Measurements from ENCODE around the gene CES3.

CES3 gene

DNA sequence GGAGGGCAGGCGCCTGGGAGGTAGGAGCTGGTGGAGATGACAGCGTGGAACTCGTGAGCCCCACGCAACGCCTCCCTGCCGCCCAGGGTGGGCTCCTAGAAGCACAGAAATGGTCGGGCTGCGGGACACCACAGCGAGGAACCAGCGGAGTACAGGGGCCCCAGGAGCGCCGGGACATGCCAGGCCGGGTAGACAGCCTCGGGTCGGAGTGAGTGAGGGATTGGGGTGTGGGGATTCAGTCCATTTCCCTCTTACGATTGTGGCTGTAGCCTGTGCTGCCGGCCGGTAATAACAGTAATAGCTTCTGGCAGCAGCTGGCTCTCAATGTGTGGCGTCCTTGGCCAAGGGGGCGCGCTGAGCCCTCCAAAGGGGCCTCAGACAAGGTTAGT is 12.2 kb upstream of the CES3 start:
- TF ChIP-seq, protein P1, sequence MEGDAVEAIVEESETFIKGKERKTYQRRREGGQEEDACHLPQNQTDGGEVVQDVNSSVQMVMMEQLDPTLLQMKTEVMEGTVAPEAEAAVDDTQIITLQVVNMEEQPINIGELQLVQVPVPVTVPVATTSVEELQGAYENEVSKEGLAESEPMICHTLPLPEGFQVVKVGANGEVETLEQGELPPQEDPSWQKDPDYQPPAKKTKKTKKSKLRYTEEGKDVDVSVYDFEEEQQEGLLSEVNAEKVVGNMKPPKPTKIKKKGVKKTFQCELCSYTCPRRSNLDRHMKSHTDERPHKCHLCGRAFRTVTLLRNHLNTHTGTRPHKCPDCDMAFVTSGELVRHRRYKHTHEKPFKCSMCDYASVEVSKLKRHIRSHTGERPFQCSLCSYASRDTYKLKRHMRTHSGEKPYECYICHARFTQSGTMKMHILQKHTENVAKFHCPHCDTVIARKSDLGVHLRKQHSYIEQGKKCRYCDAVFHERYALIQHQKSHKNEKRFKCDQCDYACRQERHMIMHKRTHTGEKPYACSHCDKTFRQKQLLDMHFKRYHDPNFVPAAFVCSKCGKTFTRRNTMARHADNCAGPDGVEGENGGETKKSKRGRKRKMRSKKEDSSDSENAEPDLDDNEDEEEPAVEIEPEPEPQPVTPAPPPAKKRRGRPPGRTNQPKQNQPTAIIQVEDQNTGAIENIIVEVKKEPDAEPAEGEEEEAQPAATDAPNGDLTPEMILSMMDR (IDR thresholded peaks at IDR 0.05; ENCODE audit: extremely low read depth, insufficient read depth, missing control alignments), result no peak
- in situ Hi-C loops (cut with MboI; ENCODE audit: low pct_unique_long_range_greater_than_20kb, low sequenced_read_pairs, unreplicated experiment), result no loop called here

DNA sequence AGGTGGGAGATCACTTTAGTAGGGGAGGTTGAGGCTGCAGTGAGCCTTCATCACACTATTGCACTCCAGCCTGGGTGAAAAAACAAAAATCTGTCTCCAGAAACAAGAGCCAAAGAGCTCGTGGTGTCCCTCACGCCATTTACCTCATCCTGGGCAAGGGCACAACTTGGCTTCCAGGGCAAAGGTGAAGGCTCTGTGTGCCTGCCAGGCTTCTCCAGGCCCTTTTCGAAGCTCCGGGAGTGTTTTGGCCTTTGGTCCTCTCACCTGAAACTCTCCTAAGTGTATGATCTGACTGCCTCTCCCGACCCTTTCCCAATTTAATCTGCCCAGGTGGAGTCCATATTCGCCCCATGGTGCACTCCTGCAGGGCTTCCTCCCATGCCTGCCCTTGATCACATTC is 11.6 kb upstream of the CES3 start:
- TF ChIP-seq, protein P1 (IDR thresholded peaks at IDR 0.05; ENCODE audit: extremely low read depth, insufficient read depth, missing control alignments), result no peak
- in situ Hi-C loops (cut with MboI; ENCODE audit: low pct_unique_long_range_greater_than_20kb, low sequenced_read_pairs, unreplicated experiment), result no loop called here
- no peak for DNase-seq (ENCODE audit: low spot score)

More for the DNA sequence above, 12.2 kb upstream of the CES3 start:
- DNase-seq (ENCODE audit: low spot score), result no peak

DNA sequence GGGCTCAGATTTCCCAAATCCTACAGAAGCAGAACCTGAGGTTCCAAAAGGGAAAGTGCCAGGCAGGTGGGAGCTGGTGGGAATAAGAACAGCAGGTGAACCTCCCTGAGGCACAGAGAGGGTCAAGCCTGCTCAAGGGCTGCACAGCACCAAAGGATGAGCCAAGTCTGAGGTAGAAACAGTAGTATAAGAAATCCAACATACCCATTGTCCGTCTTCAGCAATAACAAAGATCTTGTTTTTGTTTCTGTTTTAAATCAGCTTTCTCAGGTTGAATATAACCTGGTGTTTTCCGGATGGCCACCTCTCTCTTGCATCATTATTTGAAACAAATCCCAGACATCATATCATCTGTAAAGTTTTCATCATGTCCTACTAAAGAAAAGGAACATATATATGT is 10.6 kb upstream of the CES3 start:
- in situ Hi-C loops (cut with MboI; ENCODE audit: low pct_unique_long_range_greater_than_20kb, low sequenced_read_pairs, unreplicated experiment), result no loop called here
- peak; percentile 65 for DNase-seq (ENCODE audit: low spot score)
- TF ChIP-seq, protein P1 (IDR thresholded peaks at IDR 0.05; ENCODE audit: extremely low read depth, insufficient read depth, missing control alignments), result no peak

DNA sequence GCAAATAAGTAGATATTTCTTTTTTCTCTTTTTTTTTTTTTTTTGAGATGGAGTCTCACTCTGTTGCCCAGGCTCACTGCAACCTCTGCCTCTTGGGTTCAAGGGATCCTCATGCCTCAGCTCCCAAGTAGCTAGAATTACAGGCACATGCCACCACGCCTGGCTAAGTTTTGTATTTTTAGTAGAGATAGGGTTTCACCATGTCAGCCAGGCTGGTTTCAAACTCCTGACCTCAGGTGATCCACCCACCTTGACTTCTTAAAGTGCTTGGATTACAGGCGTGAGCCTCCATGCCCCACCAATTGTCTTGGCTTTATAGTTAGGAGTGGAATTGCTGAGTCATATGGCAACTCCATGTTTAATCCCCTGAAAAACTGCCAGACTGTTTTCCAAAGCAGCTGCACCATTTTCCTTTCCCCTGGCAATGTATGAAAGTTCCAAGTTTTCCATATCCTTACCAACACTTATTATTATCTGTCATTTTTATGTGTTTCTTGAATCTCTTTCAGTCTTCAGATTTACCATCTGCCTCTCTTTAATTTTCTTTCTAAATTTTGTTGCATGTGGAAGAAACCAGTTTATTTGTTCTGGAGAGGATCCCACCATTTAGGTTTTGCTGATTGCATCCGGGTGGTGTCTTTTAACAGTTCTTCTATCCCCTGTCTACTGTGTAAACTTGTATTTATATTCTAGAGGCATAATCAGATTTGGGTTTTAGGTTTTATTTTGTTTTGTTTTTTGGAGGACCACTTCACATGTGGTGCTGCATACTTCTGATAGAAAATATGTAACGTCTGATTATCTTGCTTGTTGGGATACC is 9.9 kb upstream of the CES3 start:
- no peak for DNase-seq (ENCODE audit: low spot score)
- in situ Hi-C loops (cut with MboI; ENCODE audit: low pct_unique_long_range_greater_than_20kb, low sequenced_read_pairs, unreplicated experiment), result no loop called here
- TF ChIP-seq, protein P1 (IDR thresholded peaks at IDR 0.05; ENCODE audit: extremely low read depth, insufficient read depth, missing control alignments), result no peak

DNA sequence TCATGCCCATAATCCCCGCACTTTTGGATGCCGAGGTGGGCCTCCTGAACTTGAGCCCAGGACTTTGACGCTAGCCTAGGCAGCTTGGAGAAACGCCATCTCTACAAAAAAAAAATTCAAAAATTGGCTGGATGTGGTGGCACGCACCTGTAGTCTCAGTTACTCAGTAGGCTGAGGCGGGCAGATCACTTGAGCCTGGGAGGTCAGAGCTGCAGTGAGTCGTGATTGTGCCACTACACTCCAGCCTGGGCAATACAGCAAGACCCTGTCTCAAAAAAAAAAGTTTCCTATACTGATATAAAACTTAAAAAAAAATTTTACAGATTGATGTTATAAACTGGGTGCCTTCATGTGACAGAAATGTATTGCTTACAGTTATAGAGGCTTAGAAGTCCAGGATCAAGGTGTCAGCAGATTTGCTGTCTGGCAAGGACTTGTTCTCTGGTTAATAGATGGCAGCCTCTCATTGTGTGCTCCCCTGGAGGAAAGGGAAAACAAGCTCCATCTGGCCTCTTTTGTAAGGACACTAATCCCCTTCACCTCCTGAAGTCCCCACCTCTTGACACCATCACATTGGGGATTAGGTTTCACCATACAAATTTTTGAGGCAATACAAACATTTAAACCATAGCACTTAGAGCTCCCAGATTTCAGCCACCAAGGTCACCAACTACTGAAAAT is 8.5 kb upstream of the CES3 start:
- TF ChIP-seq, protein P1 (IDR thresholded peaks at IDR 0.05; ENCODE audit: extremely low read depth, insufficient read depth, missing control alignments), result no peak
- in situ Hi-C loops (cut with MboI; ENCODE audit: low pct_unique_long_range_greater_than_20kb, low sequenced_read_pairs, unreplicated experiment), result no loop called here
- no peak for DNase-seq (ENCODE audit: low spot score)

DNA sequence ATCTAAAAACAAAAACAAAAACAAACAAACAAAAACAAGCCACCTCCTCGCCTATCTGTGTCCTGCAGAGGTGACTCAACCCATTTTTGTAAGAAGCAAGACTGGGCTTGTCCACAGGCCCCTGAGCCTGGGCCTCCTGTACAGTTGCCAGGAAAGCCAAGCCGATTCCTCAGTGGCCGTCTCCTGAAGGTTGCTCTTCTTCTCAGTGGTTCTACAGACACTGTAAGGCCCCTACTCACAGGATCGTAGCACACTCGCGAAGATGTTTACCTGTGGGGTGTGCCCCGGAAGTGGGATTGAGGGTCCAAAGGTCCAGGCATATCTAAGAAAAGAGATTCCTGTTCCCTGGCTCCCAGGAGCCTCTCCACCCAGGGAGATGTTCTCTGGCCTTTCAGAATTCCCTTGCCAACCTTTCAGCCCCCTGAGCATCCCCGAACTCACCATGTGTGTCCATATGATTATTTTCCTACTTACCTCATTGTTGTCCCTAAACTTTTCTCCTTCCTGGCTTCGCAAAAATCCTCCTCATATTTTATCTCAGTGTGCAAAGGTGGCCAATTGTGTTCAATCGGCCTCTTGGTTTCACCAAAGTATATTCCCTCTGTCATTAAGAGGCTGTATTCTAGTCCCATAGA is 7.5 kb upstream of the CES3 start:
- in situ Hi-C loops (cut with MboI; ENCODE audit: low pct_unique_long_range_greater_than_20kb, low sequenced_read_pairs, unreplicated experiment), result no loop called here
- no peak for DNase-seq (ENCODE audit: low spot score)
- TF ChIP-seq, protein P1 (IDR thresholded peaks at IDR 0.05; ENCODE audit: extremely low read depth, insufficient read depth, missing control alignments), result no peak
